GM06990 (cell line): ENCODE results near the gene TCF12.

Experiments used
- DNase-seq: peaks from one replicate; pipeline ENCODE4 v3.0.0-alpha.2; 2011; ENCODE audit not compliant: insufficient read length; ENCODE audit errors: extremely low read depth
- H3K27me3 ChIP-seq: replicated peaks from 2 replicates; pipeline ENCODE4 v1.6.0; 2011; ENCODE audit warnings: low read length; ENCODE audit not compliant: control insufficient read depth, insufficient read depth
- H3K36me3 ChIP-seq: 2 replicates; pipeline ENCODE4 v1.5.1; 2011; ENCODE audit warnings: low read length; ENCODE audit not compliant: control insufficient read depth, insufficient read depth
- H3K4me3 ChIP-seq: replicated peaks from 2 replicates; pipeline ENCODE4 v1.5.1; 2011; ENCODE audit warnings: low read depth, mild to moderate bottlenecking, control low read depth, low read length
- CTCF ChIP-seq: IDR thresholded peaks from 2 replicates; pipeline ENCODE4 v1.5.1; 2011; ENCODE audit warnings: low read length, control low read depth, mild to moderate bottlenecking, inconsistent platforms; ENCODE audit not compliant: insufficient read depth, poor library complexity, severe bottlenecking

TCF12 gene

GRCh38 chr15:57290187-57290586 lies 371.7 kb downstream of the TCF12 start:
- Histone ChIP-seq H3K27me3 (no peaks in the 10 kb centered on the region), H3K4me3 (no peak overlapping the region), H3K36me3 (peaks cover 3% of the 10 kb centered on the region)
- no peak for DNase-seq
- TF ChIP-seq CTCF = no peak

- no peak for TF ChIP-seq CTCF
- H3K36me3 ChIP-seq = peaks cover 3% of the 10 kb centered on the region
- DNase-seq = no peak
- H3K4me3 ChIP-seq = no peak overlapping the region
- H3K27me3 ChIP-seq = no peaks in the 10 kb centered on the region
Measured at GRCh38 chr15:57290826-57291225, 372.4 kb downstream of the TCF12 start.

- TF ChIP-seq CTCF = no peak
- no peaks in the 10 kb centered on the region for H3K36me3 ChIP-seq
- DNase-seq = no peak
Measured at GRCh38 chr15:57296473-57297162, 378.2 kb downstream of the TCF12 start.

GRCh38 chr15:57297163-57297593 lies 378.7 kb downstream of the TCF12 start:
- no peak for TF ChIP-seq CTCF
- H3K36me3 ChIP-seq = no peaks in the 10 kb centered on the region
- H3K4me3 ChIP-seq = no peak overlapping the region
- no peak for DNase-seq
- no peaks in the 10 kb centered on the region for H3K27me3 ChIP-seq

More at GRCh38 chr15:57296473-57297162, 378.2 kb downstream of the TCF12 start:
- H3K4me3 ChIP-seq = no peak overlapping the region
- H3K27me3 ChIP-seq = no peaks in the 10 kb centered on the region

GRCh38 chr15:57297630-57298029 lies 379.2 kb downstream of the TCF12 start:
- no peak for TF ChIP-seq CTCF
- Histone ChIP-seq H3K4me3 (no peak overlapping the region), H3K27me3 (no peaks in the 10 kb centered on the region), H3K36me3 (no peaks in the 10 kb centered on the region)
- DNase-seq = no peak

- no peak overlapping the region for H3K4me3 ChIP-seq
- no peak for TF ChIP-seq CTCF
- DNase-seq = no peak
- no peaks in the 10 kb centered on the region for H3K36me3 ChIP-seq
- H3K27me3 ChIP-seq = no peaks in the 10 kb centered on the region
Measured at GRCh38 chr15:57298204-57298603, 379.8 kb downstream of the TCF12 start.
